ENCODE data around the gene DIP2C.
"Not testable (repeated sequence)": the region's sequence is repeated elsewhere in the genome, so short reads cannot be mapped to it uniquely, and the experiment has no call there.

Gene DIP2C

GRCh38 chr10:512661-513060 lies 176.8 kb downstream of the DIP2C start:
- not testable (repeated sequence) for DNase-seq (ENCODE audit: low spot score)

- no peak for DNase-seq (ENCODE audit: low spot score)
Observed at GRCh38 chr10:511849-512191, 177.6 kb downstream of the DIP2C start.

GRCh38 chr10:511101-511848 lies 178.2 kb downstream of the DIP2C start:
- peak; percentile 72 for DNase-seq (ENCODE audit: low spot score)

GRCh38 chr10:510415-510881 lies 179.0 kb downstream of the DIP2C start:
- no peak for DNase-seq (ENCODE audit: low spot score)

GRCh38 chr10:509361-510102 lies 179.9 kb downstream of the DIP2C start:
- DNase-seq (ENCODE audit: low spot score), result no peak

- DNase-seq (ENCODE audit: low spot score), result no peak
Observed at GRCh38 chr10:508726-509125, 180.7 kb downstream of the DIP2C start.

- DNase-seq (ENCODE audit: low spot score), result no peak
Observed at GRCh38 chr10:507908-508444, 181.5 kb downstream of the DIP2C start.

GRCh38 chr10:507355-507699 lies 182.1 kb downstream of the DIP2C start:
- no peak for DNase-seq (ENCODE audit: low spot score)

- DNase-seq (ENCODE audit: low spot score), result no peak
Observed at GRCh38 chr10:506451-507354, 182.8 kb downstream of the DIP2C start.

- no peak for DNase-seq (ENCODE audit: low spot score)
Observed at GRCh38 chr10:505419-505818, 184.0 kb downstream of the DIP2C start.

- no peak for DNase-seq (ENCODE audit: low spot score)
Observed at GRCh38 chr10:504806-505205, 184.7 kb downstream of the DIP2C start.

GRCh38 chr10:504121-504611 lies 185.3 kb downstream of the DIP2C start:
- DNase-seq (ENCODE audit: low spot score), result no peak

- DNase-seq (ENCODE audit: low spot score), result no peak
Observed at GRCh38 chr10:501596-501995, 187.9 kb downstream of the DIP2C start.

GRCh38 chr10:500876-501275 lies 188.6 kb downstream of the DIP2C start:
- DNase-seq (ENCODE audit: low spot score), result no peak

- DNase-seq (ENCODE audit: low spot score), result no peak
Observed at GRCh38 chr10:499991-500390, 189.5 kb downstream of the DIP2C start.

GRCh38 chr10:498760-499435 lies 190.6 kb downstream of the DIP2C start:
- DNase-seq (ENCODE audit: low spot score), result no peak

GRCh38 chr10:497898-498451 lies 191.5 kb downstream of the DIP2C start:
- no peak for DNase-seq (ENCODE audit: low spot score)

- DNase-seq (ENCODE audit: low spot score), result no peak
Observed at GRCh38 chr10:497289-497688, 192.2 kb downstream of the DIP2C start.

GRCh38 chr10:494556-494955 lies 194.9 kb downstream of the DIP2C start:
- DNase-seq (ENCODE audit: low spot score), result no peak

- no peak for DNase-seq (ENCODE audit: low spot score)
Observed at GRCh38 chr10:494149-494542, 195.3 kb downstream of the DIP2C start.

All from CD4-positive, alpha-beta T cell treated with Interleukin-15 for 4 hours (primary cell).